Skeletal muscle tissue (tissue), 4 donors: Measurements from ENCODE around the gene RETREG1. TPM values are rescaled to one million over a fixed set of nuclear protein-coding genes. Genes with fewer than 3 reads are reported as not detected.

ENCODE experiments used
- H3K27ac ChIP-seq: one replicate; pipeline ENCODE4 v1.7.0; 2013; ENCODE audit warnings: mild to moderate bottlenecking, low read depth, low read length, inconsistent platforms
- H3K27me3 ChIP-seq, 3 donors: one replicate each; pipeline ENCODE4 v1.7.0; 2013; ENCODE audit warnings: low read length in 3 of 3; ENCODE audit not compliant: control insufficient read depth in 3 of 3, insufficient read depth in 3 of 3
- H3K36me3 ChIP-seq, 3 donors: one replicate each; pipeline ENCODE4 v1.7.0; 2013; ENCODE audit warnings: low read length in 3 of 3; ENCODE audit not compliant: control insufficient read depth in 3 of 3, insufficient read depth in 3 of 3
- H3K4me1 ChIP-seq, 3 donors: one replicate each; pipeline ENCODE4 v1.7.0; 2013; ENCODE audit warnings: low read length in 3 of 3, mild to moderate bottlenecking in 3 of 3; ENCODE audit not compliant: control insufficient read depth in 3 of 3, insufficient read depth in 3 of 3
- H3K4me3 ChIP-seq, 3 donors: one replicate each; pipeline ENCODE4 v1.7.0; 2013; ENCODE audit warnings: low read length in 3 of 3
- H3K9ac ChIP-seq, 3 donors: one replicate each; pipeline ENCODE4 v1.7.0; 2013; ENCODE audit warnings: low read length in 3 of 3, mild to moderate bottlenecking in 3 of 3, moderate library complexity in 2 of 3, low read depth in 1 of 3
- H3K9me3 ChIP-seq, 3 donors: one replicate each; pipeline ENCODE4 v1.7.0; 2013; ENCODE audit warnings: low read length in 3 of 3; ENCODE audit not compliant: control insufficient read depth in 3 of 3
- total RNA-seq: library from RNA; depleted of rRNA; stranded (reverse); fragments of >200 nt; gene quantifications from one replicate; pipeline ENCODE4 v1.2.3, GENCODE V29; 2014
- donor health status: Osteomylitis.

RETREG1 gene
- total RNA-seq, 1 donor from 2014 or later: 61.1 TPM

- peaks cover 6 to 21% (median 12%) of the 10 kb centered on the region in 3 donors for H3K4me1 ChIP-seq
- H3K9ac ChIP-seq: no peak overlapping the region
Observed at GRCh38 chr5:16574789-16575721, 41.7 kb downstream of the RETREG1 start.

GRCh38 chr5:16573401-16573800 lies 43.4 kb downstream of the RETREG1 start:
- no peak overlapping the region for H3K27ac ChIP-seq
- peaks cover 6 to 18% (median 10%) of the 10 kb centered on the region in 3 donors for H3K4me1 ChIP-seq
- H3K9ac ChIP-seq: no peak overlapping the region
- no peaks in the 10 kb centered on the region for H3K27me3 ChIP-seq
- no peaks in the 10 kb centered on the region for H3K36me3 ChIP-seq
- no peaks in the 10 kb centered on the region for H3K9me3 ChIP-seq
- H3K4me3 ChIP-seq: no peak overlapping the region

More at GRCh38 chr5:16574789-16575721, 41.7 kb downstream of the RETREG1 start:
- Histone ChIP-seq H3K27me3 (no peaks in the 10 kb centered on the region), H3K36me3 (no peaks in the 10 kb centered on the region), H3K27ac (peak overlapping the region; percentile 23), H3K9me3 (no peaks in the 10 kb centered on the region), H3K4me3 (no peak overlapping the region)

GRCh38 chr5:16572289-16573015 lies 44.3 kb downstream of the RETREG1 start:
- Histone ChIP-seq H3K9me3 (no peaks in the 10 kb centered on the region), H3K9ac (no peak overlapping the region)

GRCh38 chr5:16571016-16571415 lies 45.8 kb downstream of the RETREG1 start:
- Histone ChIP-seq H3K9ac (no peak overlapping the region), H3K4me3 (no peak overlapping the region), H3K9me3 (no peaks in the 10 kb centered on the region), H3K36me3 (no peaks in the 10 kb centered on the region), H3K27me3 (no peaks in the 10 kb centered on the region), H3K4me1 (peaks cover 6 to 17% (median 10%) of the 10 kb centered on the region in 3 donors), H3K27ac (no peak overlapping the region)

More at GRCh38 chr5:16572289-16573015, 44.3 kb downstream of the RETREG1 start:
- Histone ChIP-seq H3K36me3 (no peaks in the 10 kb centered on the region), H3K4me1 (peaks cover 6 to 17% (median 10%) of the 10 kb centered on the region in 3 donors), H3K27ac (no peak overlapping the region), H3K4me3 (peak overlapping the region in 1 of 3 donors; percentile 26), H3K27me3 (no peaks in the 10 kb centered on the region)

- H3K4me3 ChIP-seq: no peak overlapping the region
- H3K27ac ChIP-seq: no peak overlapping the region
- H3K27me3 ChIP-seq: no peaks in the 10 kb centered on the region
- no peak overlapping the region for H3K9ac ChIP-seq
- H3K36me3 ChIP-seq: no peaks in the 10 kb centered on the region
- H3K9me3 ChIP-seq: no peaks in the 10 kb centered on the region
- H3K4me1 ChIP-seq: peaks cover 3 to 14% (median 10%) of the 10 kb centered on the region in 3 donors
Observed at GRCh38 chr5:16570121-16570815, 46.5 kb downstream of the RETREG1 start.

- Histone ChIP-seq H3K9ac (no peak overlapping the region), H3K4me1 (peaks cover under 1 to 11% (median 4%) of the 10 kb centered on the region in 3 donors), H3K36me3 (no peaks in the 10 kb centered on the region), H3K4me3 (no peak overlapping the region), H3K9me3 (no peaks in the 10 kb centered on the region), H3K27me3 (no peaks in the 10 kb centered on the region), H3K27ac (no peak overlapping the region)
Observed at GRCh38 chr5:16568875-16569580, 47.8 kb downstream of the RETREG1 start.

- Histone ChIP-seq H3K36me3 (no peaks in the 10 kb centered on the region), H3K27me3 (no peaks in the 10 kb centered on the region), H3K9me3 (no peaks in the 10 kb centered on the region)
Observed at GRCh38 chr5:16567365-16567764, 49.4 kb downstream of the RETREG1 start.

GRCh38 chr5:16565118-16565517 lies 51.7 kb downstream of the RETREG1 start:
- Histone ChIP-seq H3K27me3 (no peaks in the 10 kb centered on the region), H3K36me3 (no peaks in the 10 kb centered on the region), H3K9ac (no peak overlapping the region), H3K9me3 (no peaks in the 10 kb centered on the region), H3K4me1 (peaks cover 0 to 7% (median 4%) of the 10 kb centered on the region in 3 donors), H3K27ac (no peak overlapping the region), H3K4me3 (no peak overlapping the region)

More at GRCh38 chr5:16567365-16567764, 49.4 kb downstream of the RETREG1 start:
- H3K4me1 ChIP-seq: peaks cover 0 to 7% (median 4%) of the 10 kb centered on the region in 3 donors
- no peak overlapping the region for H3K4me3 ChIP-seq
- no peak overlapping the region for H3K27ac ChIP-seq
- no peak overlapping the region for H3K9ac ChIP-seq

- H3K4me1 ChIP-seq: peaks cover 0 to 7% (median 4%) of the 10 kb centered on the region in 3 donors
- H3K27ac ChIP-seq: no peak overlapping the region
- H3K4me3 ChIP-seq: peak overlapping the region in 1 of 3 donors; percentile 47
- no peaks in the 10 kb centered on the region for H3K9me3 ChIP-seq
- H3K9ac ChIP-seq: peak overlapping the region in 2 of 3 donors; percentile 12 to 40
- no peaks in the 10 kb centered on the region for H3K36me3 ChIP-seq
- H3K27me3 ChIP-seq: no peaks in the 10 kb centered on the region
Observed at GRCh38 chr5:16564248-16564867, 52.4 kb downstream of the RETREG1 start.
